CD4-positive, alpha-beta T cell treated with Interleukin-15 for 1 hour (primary cell): Measurements from ENCODE around the gene PRR3.

Source experiments
- DNase-seq: peaks from one replicate; pipeline ENCODE4 v3.0.0-alpha.2; 2020

Gene PRR3

DNA sequence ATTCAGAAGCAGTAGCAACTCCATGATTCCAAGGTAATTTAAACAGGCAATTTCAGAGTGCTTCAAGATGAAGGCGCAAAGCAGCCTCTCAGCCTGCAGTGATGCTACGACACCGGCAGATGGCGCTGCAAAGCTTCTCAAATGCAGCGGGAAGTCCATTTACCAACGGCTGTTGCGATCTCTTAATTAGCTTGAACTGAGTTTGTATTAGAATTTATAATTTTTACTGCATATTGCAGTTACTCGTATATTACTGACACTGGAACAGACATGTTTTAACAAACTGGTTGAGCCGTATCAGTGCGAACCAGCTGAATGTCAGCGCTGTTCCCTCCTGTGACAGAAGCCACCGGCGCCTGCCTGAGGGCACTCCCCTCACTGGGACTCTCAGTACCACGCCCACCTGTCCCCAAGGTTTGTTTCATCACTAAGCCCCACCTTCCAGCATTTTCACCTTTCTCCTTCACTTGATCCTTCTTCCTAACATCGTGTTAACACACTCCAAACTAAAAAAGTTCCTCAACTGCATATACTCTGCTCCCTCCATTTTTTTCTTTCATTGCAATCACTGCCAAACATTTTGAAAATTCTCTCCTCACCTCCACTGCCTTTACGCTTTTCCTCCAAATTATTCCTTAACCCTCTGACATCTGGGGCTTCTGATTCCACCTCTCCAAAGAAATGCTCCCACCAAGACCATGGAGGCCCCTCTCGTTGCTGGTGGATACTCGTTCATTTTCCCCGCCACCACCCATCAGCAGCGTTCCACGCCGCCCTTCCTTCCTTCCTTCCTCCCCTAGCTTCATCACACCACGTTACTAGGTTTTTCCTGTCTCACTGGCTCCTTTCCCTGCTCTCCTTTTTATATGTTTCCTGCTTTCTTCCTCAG lies 15.3 kb upstream of the PRR3 start:
- DNase-seq = peak; percentile 82

DNA sequence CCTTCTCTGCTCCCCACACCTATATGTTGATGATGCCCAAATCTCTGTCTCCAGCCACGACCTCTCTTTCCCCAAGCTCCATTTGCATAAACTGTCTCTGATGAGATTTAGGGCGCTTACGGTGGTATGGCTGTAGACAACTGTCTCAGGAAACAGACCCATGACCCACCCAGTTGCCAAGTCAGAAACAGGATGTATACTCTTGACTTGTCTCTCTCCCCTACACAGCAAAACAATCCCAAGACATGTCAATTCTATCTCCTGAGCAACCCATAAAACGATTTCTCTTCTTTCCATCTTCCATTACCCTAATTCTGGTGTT lies 14.7 kb upstream of the PRR3 start:
- peak; percentile 51 for DNase-seq

DNA sequence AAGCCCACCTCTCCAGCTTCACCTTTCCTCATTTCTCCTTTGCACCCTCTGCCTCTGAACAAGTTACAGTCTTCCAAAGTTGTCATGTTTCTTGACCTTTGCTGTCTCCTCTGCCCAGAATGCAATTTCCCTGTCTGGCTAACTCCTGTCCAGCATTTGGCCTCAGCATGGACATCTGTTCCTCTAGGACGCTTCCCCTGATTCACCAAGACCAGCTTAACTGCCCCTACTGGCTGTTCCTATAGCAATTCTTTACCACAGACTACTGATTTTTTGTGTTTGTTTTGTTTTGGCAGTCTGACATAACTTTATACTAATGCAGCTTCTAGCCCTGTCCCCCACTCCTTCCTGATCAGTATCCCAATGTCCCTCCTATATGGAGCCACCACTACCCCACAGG lies 14.2 kb upstream of the PRR3 start:
- no peak for DNase-seq

DNA sequence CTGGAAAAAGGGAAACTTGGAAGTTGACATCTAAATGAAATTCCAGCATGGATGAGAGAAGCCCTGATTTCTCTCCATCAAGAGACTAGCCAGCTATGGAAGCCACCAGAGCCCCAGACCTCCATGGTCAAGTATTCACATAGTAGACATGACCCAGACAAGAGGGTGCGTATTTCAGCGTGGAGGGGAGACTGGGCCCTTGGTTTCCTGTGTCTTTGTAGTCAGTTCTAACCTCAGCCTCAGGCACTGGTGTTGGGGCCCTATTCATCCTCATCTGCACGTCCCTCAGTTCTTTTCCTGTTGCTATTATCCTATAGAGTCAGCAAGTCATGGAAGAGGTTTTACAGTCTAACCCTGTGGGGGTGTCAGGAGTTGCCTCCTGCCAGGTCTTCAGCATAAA lies 13.3 kb upstream of the PRR3 start:
- peak; percentile 30 for DNase-seq

DNA sequence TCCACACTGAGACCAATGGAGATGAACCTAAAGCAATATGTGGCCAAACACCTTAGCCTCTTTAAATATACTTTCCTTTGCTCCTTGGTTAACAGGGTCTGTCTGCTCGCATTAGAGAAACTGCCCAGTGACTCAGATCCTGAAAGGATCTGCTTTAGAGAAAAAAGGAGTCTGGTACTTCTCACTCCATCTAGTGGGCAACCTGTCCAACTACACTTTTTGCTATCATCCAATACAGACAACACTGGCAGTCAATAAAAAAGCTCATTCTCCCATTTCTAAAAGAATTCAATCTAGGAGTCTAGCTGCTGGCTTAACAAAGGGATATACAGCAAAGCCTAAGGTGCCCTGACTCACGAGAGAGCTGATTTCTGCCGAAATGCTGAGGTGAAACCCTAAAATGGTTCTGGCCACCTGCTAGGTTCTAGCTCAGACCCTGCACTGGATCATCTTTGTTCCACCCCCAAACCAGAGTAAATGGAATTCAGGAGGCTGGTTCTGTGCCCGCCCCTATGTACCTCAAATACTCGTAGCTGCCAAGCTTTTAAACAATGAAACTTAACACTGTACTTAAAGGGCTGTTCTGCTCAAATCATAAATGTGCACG lies 12.3 kb upstream of the PRR3 start:
- DNase-seq = no peak

DNA sequence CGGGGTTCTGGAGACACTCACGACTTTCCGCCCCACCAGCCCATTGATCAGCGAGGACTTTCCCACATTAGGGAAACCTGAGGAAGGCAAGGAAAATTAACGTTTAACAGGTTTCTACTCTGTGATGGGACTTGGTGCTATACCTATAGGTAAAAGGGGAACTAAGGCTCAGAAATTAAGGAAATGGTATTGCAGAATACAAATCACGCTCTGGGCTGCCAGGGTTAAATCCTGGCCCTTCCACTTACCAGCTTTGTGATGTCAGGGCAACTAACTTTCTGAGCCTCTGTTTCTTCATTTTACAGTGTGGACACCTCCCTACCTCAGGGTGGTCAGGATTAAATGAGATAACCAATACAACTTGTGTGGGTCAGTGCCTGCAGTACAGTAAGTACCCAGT lies 9.6 kb upstream of the PRR3 start:
- DNase-seq = no peak

DNA sequence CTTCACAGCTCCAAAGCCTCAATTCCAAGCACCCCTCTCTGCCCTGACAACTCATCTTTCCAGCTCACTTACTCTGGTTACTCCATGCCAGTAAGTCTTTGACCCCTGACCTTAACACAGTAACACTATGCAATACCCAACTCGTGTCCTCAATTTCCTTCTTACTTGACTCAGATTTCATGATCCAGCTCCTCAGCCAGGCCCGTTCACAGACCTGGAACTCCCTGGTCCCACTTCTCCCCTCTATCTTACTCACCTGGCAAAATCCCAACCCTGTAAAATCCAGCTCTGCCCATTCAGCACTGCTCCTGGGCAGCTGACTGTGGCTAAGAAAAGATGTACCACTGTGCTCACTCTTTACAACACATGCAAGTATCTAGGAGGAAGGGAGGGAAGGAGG lies 8.7 kb upstream of the PRR3 start:
- no peak for DNase-seq

DNA sequence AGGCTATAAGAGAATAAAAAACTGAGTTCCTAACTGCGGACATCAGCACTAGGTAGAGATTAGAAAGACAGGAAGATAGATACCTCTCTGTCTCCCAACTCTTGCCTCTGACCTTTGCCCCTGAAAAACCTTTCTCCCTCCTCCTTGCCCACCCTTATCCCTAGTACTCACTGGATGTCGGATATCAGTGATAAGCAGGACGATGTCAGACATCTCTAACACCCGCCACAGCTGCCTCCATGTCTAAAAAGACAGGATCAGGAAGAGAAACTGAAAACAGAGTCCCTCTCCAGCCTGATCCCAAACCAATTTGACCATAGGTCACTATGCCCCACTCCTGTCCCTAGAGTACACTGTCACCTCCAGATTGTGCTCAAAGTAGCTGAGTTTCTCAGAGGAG lies 2.7 kb upstream of the PRR3 start:
- no peak for DNase-seq

DNA sequence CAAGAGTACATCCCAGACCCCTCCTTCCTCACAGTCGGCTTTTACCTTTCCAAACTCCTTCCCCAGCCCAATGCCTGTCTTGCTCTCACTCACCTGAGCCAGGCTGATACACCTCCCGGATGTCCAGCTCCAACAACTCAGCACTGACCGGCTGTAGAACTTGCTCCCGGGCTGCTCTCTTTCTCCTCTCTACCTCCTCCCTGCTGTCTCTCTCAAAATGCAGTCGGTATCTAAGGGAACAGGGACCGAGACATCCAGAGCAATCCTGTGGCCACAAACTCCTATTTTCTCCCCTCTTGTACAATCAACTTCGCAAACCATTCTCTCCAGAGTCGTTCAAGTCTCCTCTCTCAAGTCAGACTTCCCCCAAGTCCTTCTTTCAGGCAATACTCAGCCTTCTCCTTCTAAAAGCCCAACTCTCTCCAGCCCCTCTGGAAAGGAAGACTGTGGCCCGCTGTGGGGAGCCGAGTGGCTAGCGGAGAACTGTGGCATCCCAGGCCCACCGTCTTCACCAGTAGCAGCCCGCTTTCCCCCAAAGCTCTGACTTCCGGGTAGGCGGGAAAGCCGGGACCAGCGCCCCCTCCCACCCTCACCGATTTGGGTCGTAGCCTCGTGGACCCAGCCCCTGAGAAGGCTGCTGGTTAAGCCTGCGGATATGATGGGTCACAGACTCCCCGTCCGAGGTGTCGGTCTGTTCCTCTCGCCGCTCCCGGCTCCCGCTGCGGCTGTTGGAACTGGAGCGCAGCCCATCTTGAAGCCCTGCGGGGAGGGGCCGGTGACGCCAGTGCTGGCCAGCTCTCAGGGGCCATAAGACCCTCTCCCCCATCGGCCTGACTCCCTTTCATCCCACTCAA lies 1.9 kb upstream of the PRR3 start:
- DNase-seq = no peak

DNA sequence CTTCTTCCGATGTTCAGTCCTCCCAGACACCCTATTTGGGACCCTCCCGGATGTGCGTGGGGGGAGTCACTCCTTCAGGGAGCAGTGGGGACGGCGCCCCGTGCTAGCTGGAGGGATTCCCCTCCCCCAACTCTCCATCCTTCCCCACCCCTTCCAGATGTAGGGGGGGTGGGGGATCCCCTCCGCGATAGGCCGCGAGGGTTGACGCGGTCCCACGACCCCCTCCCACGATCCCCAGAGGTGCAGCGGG lies 1.4 kb upstream of the PRR3 start:
- no peak for DNase-seq

DNA sequence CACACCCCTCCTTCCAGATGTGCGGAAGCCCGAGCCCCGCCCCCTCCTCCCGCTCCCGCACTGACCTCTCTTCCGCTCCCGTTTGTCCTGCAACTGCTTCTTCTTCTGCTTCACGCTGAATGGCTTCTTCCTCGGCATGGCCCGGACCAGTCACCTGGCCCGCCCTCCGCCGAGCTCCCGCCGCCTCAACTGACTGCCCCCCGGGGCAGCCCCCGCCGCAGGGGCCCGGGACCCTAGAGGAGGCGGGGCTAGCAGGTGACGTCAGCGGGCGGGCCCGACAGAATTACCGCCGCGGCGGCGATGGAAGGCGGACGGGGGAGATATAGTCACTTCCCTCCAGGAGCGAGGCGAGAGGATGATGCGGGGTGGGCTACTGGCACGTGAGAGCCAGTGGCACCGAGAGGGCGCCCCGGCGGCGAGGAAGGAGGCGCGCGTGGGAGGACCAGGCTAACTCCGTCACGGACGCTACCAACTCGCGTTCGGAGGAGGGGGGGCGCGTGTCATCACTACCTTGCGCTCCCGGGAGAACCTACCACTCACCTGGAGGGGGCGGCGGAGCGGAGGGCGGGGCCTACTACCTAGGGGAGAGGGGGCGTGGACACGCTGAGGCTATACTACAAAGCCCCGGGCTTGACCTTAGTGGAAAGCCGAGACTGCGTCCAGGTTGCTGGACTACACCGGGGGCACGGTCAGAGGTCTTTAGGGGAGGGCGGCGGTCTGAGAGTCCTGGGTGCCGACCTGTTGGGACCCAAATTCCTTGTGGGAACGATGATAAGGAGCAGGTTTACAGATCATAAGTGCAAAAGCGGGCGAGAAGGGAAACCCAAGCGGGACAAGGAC lies 809 bp upstream of the PRR3 start, which contains the start of gene GNL1:
TSS of gene GNL1 (minus strand) at position 424 of the 840 bp plus-strand sequence. CDS start at position 138, 286 bp downstream.
- DNase-seq = peak; percentile 97

DNA sequence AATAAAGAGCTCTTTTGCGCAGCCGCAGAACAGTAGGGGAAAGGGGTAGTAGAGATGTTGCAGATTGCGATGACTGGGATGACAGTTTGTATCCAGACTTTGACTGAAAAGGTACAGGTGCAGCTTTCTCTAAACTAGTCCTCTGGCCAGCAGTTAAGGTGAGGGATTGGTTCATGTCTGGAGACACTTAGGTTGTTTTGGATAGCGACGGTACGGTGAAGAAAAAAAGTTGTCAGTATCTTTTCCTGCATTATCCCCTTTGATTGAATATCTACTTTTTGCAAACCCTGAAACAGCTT lies 537 bp downstream of the PRR3 start:
- peak; percentile 68 for DNase-seq

DNA sequence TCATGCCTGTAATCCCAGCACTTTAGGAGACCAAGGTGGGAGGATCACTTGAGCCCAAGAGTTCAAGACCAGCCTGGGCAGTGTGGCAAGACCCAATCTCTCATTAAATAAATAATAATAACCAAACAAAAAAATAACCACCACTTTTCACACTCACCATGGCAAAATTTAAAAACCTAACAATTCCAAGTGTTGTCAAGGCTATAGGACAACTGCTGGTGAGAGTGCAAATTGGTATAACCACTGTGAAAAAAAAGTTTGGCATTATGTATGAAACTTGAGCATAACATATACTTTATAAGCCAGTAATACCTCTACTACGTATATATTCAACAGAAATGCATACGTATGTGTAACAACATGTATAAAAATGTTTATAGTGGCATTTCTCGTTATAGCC lies 3.8 kb downstream of the PRR3 start:
- no peak for DNase-seq

DNA sequence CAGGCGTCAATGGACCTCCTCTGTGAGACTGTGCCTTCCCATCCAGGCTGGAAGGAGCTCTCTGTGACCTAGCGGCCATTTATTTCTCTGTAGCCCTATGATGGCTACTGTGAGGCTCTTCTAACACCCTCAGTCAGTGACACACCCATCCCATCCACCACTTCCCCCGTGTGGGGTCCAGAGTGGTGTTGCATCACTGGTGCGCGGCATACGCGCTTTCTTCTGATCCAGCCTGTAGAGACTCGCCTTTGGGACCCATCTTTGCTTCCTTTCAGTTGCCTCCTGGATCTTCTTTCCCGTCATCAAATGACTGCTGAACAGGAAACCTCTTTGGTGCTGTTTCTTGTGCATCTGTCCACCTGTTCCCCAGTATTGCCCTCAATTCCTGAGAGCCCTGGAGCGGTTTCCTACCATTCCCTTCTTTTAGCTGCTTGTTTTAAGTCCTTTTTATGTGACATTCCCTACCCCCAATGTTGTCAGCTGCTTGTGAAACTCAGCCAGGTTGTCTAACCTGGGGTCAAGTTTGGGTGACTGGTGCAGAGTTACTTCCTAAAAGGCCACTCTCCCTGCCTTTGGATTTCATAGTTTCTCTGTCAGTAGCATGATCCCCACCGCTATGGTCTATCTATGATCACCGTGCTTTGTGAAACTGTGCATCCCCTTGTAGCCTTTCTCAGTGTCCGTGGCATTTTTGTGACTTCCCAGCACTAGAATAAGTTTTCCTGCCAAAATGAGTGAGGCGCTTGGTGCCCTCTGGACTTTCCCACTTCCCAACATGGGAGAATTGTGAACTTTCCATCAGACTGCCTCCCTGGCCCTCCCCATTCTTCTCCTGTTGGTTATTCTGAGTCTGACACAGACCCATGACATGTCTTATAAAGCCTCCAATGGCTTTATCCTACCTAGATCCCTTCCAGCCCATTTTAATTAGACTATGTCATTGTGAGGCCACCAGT lies 5.7 kb downstream of the PRR3 start:
- DNase-seq = no peak

DNA sequence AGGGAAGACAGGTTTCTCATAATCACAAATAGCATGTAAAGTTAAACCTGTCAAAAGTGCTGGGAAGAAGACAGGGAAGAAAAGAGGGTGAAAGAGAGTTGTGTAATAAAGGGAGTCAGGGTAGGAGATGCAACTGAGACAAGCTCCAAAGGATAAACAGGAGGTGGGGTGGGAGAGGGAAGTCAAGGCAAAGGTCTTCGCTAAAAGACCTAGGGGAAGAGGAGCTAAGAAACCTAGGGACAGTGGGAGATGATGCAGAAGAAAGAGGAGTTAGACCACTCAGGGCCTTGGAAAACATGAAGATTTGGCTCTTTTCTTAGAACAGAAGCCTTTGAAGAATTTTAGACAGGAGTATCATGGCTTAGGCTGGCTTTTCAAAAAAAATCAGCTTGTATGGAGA lies 7.0 kb downstream of the PRR3 start:
- no peak for DNase-seq

DNA sequence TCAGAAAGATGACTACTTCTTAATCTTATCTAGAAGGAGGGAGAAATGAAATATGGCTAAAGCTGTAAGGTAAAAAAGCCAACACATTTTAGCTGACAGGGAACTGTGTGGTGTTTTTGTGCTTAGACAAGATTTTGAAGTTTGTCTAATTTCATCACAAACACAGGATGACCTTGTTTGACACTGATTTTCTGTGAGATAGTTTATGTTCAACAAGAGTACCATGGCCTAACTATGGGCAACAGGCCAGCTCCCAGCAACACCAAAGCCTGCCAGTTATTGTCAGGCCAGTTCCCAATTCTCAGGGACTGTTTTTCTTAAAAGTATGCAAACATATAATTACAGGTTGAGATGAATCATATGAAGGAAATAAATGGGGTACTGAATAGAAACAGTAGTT lies 8.7 kb downstream of the PRR3 start:
- DNase-seq = no peak

DNA sequence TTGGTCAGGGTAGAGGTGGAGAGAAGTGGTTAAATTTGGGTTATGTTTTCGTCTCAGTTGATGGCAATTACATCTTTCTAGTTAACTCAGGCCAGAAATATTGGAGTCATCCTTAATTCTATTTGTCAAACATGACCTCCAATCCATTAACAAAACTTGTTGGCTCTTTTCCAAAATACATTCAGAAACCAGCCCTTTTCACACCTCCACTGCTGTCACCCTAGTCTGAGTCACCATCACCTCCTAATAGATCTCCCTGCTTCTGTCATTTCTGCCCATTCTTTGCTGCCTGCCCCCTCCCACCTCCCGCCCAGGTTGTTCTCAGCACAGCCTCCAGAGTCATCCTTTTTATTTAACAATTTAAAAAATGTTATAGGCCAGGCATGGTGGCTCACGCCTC lies 11.2 kb downstream of the PRR3 start:
- no peak for DNase-seq

DNA sequence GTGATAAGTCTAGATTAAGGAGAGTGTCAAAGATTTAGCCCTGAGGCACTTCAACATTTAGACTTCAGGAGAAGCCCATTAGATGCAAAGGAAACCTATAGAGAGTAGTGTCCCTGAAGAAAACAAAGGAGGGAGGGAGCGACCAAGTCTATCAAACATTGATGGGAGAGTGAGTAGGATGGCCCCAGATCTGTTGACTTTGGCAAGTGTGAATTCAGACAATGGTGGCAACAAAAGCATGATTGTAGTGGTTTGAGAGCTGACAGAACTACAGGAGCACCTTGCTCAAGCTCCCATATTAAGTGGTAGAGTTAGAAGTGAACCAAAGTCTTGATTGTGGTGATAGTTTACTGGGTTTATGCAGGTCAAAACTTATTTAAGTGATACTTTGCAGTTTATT lies 13.2 kb downstream of the PRR3 start:
- DNase-seq = no peak

DNA sequence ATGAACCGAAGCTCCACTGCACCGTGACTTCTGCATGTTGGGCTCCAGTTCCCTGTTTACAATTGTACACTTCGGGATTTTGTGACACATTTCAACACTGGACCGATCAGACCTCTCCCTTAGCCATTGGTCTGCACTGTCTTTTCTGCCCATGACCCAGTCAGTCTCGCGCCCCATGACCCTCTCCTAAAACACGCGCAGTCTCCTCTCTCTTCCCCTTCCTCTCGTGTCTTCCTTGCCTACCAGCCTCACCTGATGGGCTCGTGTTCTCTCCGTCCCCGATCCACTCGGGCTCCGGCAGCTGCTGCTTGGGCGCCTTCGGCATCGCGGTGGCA lies 13.6 kb downstream of the PRR3 start:
- DNase-seq = peak; percentile 37

DNA sequence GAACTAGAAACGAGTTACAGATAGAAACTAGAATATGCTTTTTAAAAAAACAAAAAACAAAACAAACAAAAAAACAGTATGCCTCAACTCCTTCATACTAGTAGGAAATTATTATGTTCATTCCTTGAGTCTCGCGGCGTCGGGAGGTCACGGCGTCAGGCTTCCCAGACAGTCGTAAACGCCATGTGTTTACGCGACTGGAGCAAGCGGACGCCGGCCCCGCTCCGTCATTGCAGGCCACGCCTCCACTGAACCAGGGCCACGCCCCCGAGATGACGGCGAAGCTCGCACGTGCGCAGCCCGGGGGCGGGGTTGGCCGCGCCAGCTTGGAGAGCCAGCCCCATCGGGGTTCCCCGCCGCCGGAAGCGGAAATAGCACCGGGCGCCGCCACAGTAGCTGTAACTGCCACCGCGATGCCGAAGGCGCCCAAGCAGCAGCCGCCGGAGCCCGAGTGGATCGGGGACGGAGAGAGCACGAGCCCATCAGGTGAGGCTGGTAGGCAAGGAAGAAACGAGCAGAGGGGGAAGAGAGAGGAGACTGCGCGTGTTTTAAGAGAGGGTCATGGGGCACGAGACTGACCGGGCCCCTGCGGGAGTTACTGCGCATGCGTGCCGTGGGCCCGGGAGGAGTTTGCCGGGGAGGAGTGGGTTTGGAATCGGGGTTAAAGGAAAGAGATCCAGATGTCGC lies 14.1 kb downstream of the PRR3 start, which contains the start of gene ABCF1:
TSS of gene ABCF1 (plus strand) at position 368 of the 687 bp plus-strand sequence. CDS start at position 414, 46 bp downstream.
- DNase-seq = peak; percentile 98

DNA sequence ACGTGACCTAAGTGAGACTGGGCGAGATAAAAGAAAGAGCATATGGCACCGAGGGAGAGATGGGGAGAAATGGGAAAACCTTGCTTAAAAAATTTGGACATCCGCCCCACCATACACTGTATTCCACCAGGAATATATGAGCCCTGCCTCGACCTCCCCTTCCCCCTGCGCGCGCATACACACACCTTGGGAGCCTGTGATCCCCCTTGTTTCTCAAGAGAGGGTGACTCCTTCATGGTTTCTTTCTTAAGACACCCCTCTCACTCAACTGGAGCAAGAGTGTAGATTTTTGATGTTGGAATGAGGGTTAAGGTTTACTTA lies 14.6 kb downstream of the PRR3 start:
- no peak for DNase-seq

DNA sequence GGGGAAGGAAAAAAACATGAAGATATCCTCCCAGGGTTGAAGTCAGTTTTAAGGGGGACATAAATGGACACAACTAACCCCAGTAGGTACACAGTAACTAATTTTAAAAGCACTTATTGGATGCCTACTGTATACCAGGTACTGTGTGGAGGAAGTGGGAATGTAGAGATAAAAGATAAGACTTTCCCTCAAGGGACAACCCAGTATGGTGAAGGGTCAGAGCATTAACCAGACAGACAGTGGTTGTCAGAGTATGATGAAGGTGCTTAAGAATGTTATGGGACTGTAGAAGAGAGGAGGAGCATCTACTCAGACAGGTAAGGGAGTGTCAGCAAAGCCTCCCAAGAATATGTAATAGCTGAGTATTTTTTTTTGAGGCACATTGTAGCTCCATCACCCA lies 15.1 kb downstream of the PRR3 start:
- no peak for DNase-seq
